NCI-H1092 treated with DMSO at 0.1 percent for 48 hours (cell line): Measurements from ENCODE around the gene FDXR.

Experiments used
- DNase-seq: peaks from one replicate; lab custom pipeline; 2025; lab: John Stamatoyannopoulos, UW

FDXR gene

GRCh38 chr17:74898376-74898946, 25.7 kb upstream of the FDXR start:
- no peak for DNase-seq

- no peak for DNase-seq
Measured at GRCh38 chr17:74893936-74894671, 21.3 kb upstream of the FDXR start.

GRCh38 chr17:74892974-74893911, 20.4 kb upstream of the FDXR start, which contains the start of gene FADS6:
FADS6 (minus strand) TSS chr17:74893633; CDS start chr17:74893595, 38 bp downstream.
- DNase-seq = no peak

GRCh38 chr17:74892013-74892841, 19.4 kb upstream of the FDXR start:
- DNase-seq = peak; percentile 4

- DNase-seq = no peak
Measured at GRCh38 chr17:74890554-74890953, 17.8 kb upstream of the FDXR start.

GRCh38 chr17:74888469-74888868, 15.7 kb upstream of the FDXR start:
- no peak for DNase-seq

GRCh38 chr17:74883241-74883745, 10.5 kb upstream of the FDXR start:
- no peak for DNase-seq

GRCh38 chr17:74882517-74883240, 9.9 kb upstream of the FDXR start:
- no peak for DNase-seq

- no peak for DNase-seq
Measured at GRCh38 chr17:74881073-74881472, 8.3 kb upstream of the FDXR start.

- no peak for DNase-seq
Measured at GRCh38 chr17:74879308-74879707, 6.5 kb upstream of the FDXR start.

- DNase-seq = no peak
Measured at GRCh38 chr17:74878658-74879057, 5.9 kb upstream of the FDXR start.

GRCh38 chr17:74877592-74878548, 5.1 kb upstream of the FDXR start:
- DNase-seq = no peak

- DNase-seq = no peak
Measured at GRCh38 chr17:74875977-74876593, 3.3 kb upstream of the FDXR start.

GRCh38 chr17:74875155-74875976, 2.6 kb upstream of the FDXR start:
- DNase-seq = no peak

GRCh38 chr17:74874615-74875037, 1.8 kb upstream of the FDXR start:
- DNase-seq = no peak

GRCh38 chr17:74873874-74874614, 1.2 kb upstream of the FDXR start:
- DNase-seq = peak; percentile 43

- peak; percentile 100 for DNase-seq
Measured at GRCh38 chr17:74873037-74873873, 461 bp upstream of the FDXR start.
